B cell (primary cell): ENCODE results near the gene KBTBD13. TPM values are rescaled to one million over a fixed set of nuclear protein-coding genes. Genes with fewer than 3 reads are reported as not detected.

Source experiments
- ATAC-seq: fragments of 200-7000 bp; cut with Tn5 transposase; one replicate; pipeline ENCODE4 v1.10.0; 2021; ENCODE audit warnings: low read depth, mild to moderate bottlenecking, moderate number of reproducible peaks, moderate library complexity
- CTCF ChIA-PET: fragments of 350-600 bp; sonication (Branson Sonifier 250); formaldehyde crosslinking; loops from one replicate; lab custom pipeline; 2021; ENCODE audit warnings: antibody characterized with exemption, inconsistent platforms; lab: Charles Lee
- POLR2A ChIA-PET: fragments of 350-600 bp; sonication (Branson Sonifier 250); formaldehyde crosslinking; loops from one replicate; lab custom pipeline; 2021; ENCODE audit warnings: antibody characterized with exemption; lab: Charles Lee
- DNase-seq: peaks from one replicate; pipeline ENCODE4 v3.0.0; 2013
- H2AFZ ChIP-seq: 2 replicates; pipeline ENCODE4 v1.6.1; 2012; ENCODE audit warnings: mild to moderate bottlenecking, low read depth, low read length; ENCODE audit not compliant: insufficient read depth, poor library complexity, severe bottlenecking
- H3K27ac ChIP-seq, 2 donors: 1 replicate in 1 of 2; 2 replicates in 1 of 2; pipeline ENCODE4 v1.5.1; 2012 to 2013; ENCODE audit warnings: low read length in 2 of 2, mild to moderate bottlenecking in 2 of 2, moderate library complexity in 1 of 2
- H3K27me3 ChIP-seq, 4 experiments: fragments of 200-600 bp in 1 of 4; sonication (generic) in 1 of 4; replicated peaks in 1 of 4; 1 replicate in 2 of 4; 2 replicates in 2 of 4; pipeline versions ENCODE4 v1.6.1 to v1.7.0; 2013 to 2016; ENCODE audit warnings: low read length in 3 of 4, mild to moderate bottlenecking in 2 of 4, mixed read lengths in 1 of 4, moderate library complexity in 1 of 4; ENCODE audit not compliant: insufficient read depth in 4 of 4, control insufficient read depth in 3 of 4; ENCODE audit errors: control extremely low read depth in 1 of 4
- H3K36me3 ChIP-seq, 2 experiments: replicated peaks in 1 of 2; 1 replicate in 1 of 2; 2 replicates in 1 of 2; pipeline versions ENCODE4 v1.6.1 to v1.7.1; 2013; ENCODE audit warnings: low read length in 1 of 2; ENCODE audit not compliant: insufficient read depth in 2 of 2, control insufficient read depth in 1 of 2; ENCODE audit errors: control extremely low read depth in 1 of 2, extremely low read depth in 1 of 2
- H3K4me1 ChIP-seq, 2 donors: fragments of 200-600 bp in 1 of 2; sonication (generic) in 1 of 2; 1 replicate in 1 of 2; 2 replicates in 1 of 2; pipeline versions ENCODE4 v1.5.1 to v1.6.1; 2013 to 2017; ENCODE audit warnings: low read length in 2 of 2; ENCODE audit not compliant: control insufficient read depth in 2 of 2, insufficient read depth in 2 of 2
- H3K4me2 ChIP-seq: replicated peaks from 2 replicates; pipeline ENCODE3; 2012; ENCODE audit warnings: mild to moderate bottlenecking, low read depth, low read length; ENCODE audit not compliant: poor library complexity, severe bottlenecking
- H3K4me3 ChIP-seq, 5 experiments: fragments of 200-600 bp in 1 of 5; sonication (generic) in 1 of 5; 1 replicate in 3 of 5; 2 replicates in 2 of 5; pipeline versions ENCODE4 v1.5.1 to v1.7.0; 2011 to 2016; ENCODE audit warnings: low read length in 4 of 5, mild to moderate bottlenecking in 4 of 5, low read depth in 2 of 5, control low read depth in 1 of 5, moderate library complexity in 1 of 5; ENCODE audit not compliant: insufficient read depth in 1 of 5; ENCODE audit errors: control extremely low read depth in 1 of 5, extremely low read depth in 1 of 5
- H3K79me2 ChIP-seq: fragments of 200-600 bp; sonication (generic); one replicate; pipeline ENCODE4 v1.6.0; 2016; ENCODE audit warnings: low read length; ENCODE audit not compliant: control insufficient read depth, insufficient read depth
- H3K9ac ChIP-seq: fragments of 200-600 bp; sonication (generic); 2 replicates; pipeline ENCODE4 v1.6.1; 2017; ENCODE audit warnings: mild to moderate bottlenecking, low read length, moderate library complexity
- H3K9me3 ChIP-seq, 3 donors: one replicate each; pipeline versions ENCODE4 v1.6.1 to v1.7.1; 2013; ENCODE audit warnings: low read length in 2 of 3; ENCODE audit not compliant: control insufficient read depth in 2 of 3, insufficient read depth in 1 of 3; ENCODE audit errors: control extremely low read depth in 1 of 3
- H4K20me1 ChIP-seq: 2 replicates; pipeline ENCODE4 v1.6.0; 2012; ENCODE audit warnings: mild to moderate bottlenecking, low read length; ENCODE audit not compliant: insufficient read depth, control insufficient read depth, poor library complexity, severe bottlenecking
- H3K27ac Mint-ChIP-seq: one replicate; pipeline ENCODE4 v1.8.0; 2021; ENCODE audit warnings: mixed read lengths
- H3K27me3 Mint-ChIP-seq: one replicate; pipeline ENCODE4 v1.8.0; 2021; ENCODE audit warnings: mixed read lengths
- H3K4me1 Mint-ChIP-seq: one replicate; pipeline ENCODE4 v1.8.0; 2021; ENCODE audit warnings: mixed read lengths
- H3K4me3 Mint-ChIP-seq: one replicate; pipeline ENCODE4 v1.8.0; 2021; ENCODE audit warnings: mixed read lengths
- H3K9me3 Mint-ChIP-seq: one replicate; pipeline ENCODE4 v1.8.0; 2022; ENCODE audit warnings: mixed read lengths; ENCODE audit not compliant: insufficient read depth
- EZH2 ChIP-seq: IDR thresholded peaks from 2 replicates; pipeline ENCODE4 v1.6.1; 2012; ENCODE audit warnings: borderline replicate concordance, low read depth, mild to moderate bottlenecking, moderate library complexity, low read length; ENCODE audit not compliant: insufficient read depth, poor library complexity, severe bottlenecking
- WGBS: methylation state at CpG from one replicate; pipeline ENCODE4 v1.1.5; 2013; ENCODE audit warnings: missing lambda C conversion rate; ENCODE audit not compliant: insufficient coverage; 5-methylcytosine and 5-hydroxymethylcytosine counted together
- intact Hi-C: fragments of 100-400 bp; cut with micrococcal nuclease; formaldehyde crosslinking; loops from one replicate; pipeline ENCODE4 v1.10.0; 2022
- polyA plus RNA-seq: library from polyadenylated mRNA; depleted of rRNA; stranded (reverse); fragments of >200 nt; gene quantifications from 2 replicates; pipeline ENCODE4 v1.2.3, GENCODE V29; 2012
- total RNA-seq, 2 donors: library from RNA; stranded (reverse); fragments of 120-200 nt in 1 of 2; gene quantifications; 1 replicate in 1 of 2; 2 replicates in 1 of 2; pipeline versions ENCODE4 v1.2.3 to v1.2.4, GENCODE V29; 2013 to 2022
- TF ChIP-seq, protein P1 (sequence below): fragments of 200-600 bp; IDR thresholded peaks from one replicate; pipeline ENCODE4 v1.8.0; 2022; ENCODE audit warnings: antibody characterized with exemption, mild to moderate bottlenecking

KBTBD13 gene
- total and polyA plus RNA-seq, 2 donors (not counting 1 experiment from before 2014, with no cell fraction given) = not detected

DNA sequence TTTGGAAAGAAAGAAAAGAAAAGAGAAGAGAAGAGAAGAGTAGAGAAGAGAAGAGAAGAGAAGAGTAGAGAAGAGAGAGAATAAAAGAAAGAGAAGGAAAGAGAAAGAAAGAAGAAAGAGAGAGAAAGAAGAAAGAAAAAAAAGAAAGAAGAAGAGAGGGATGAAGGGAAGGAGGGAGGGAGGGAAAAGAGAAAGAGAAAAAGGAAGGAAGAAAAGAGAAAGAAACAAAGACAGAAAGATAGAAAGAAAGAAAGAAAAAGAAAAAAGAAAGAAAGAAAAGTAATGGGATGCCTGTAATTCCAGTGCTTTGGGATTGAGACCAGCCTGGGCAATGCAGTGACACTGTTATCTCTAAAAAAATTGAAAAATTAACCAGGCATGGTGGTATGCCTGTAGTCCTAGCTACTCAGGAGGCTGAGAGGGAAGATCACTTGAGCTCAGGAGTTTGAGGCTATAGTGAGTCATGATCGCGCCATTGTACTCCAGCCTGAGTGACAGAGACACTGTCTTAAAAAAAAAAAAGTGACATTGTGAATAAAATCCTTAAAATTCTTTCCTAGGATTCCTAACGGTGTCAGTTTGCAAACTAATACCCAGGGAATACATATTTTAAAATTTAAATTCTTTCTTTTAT is 10.4 kb upstream of the KBTBD13 start:
- no peak overlapping the region for H3K27ac ChIP-seq
- DNase-seq = no peak
- H3K4me1 ChIP-seq = peaks cover 3 to 4% of the 10 kb centered on the region in 2 donors
- H2AFZ ChIP-seq = no peak overlapping the region
- no peak overlapping the region for H3K4me3 ChIP-seq
- no peak overlapping the region for H3K4me2 ChIP-seq
- WGBS = no CpG with 5 or more reads among the region's 3 CpGs
- TF ChIP-seq, protein P1, sequence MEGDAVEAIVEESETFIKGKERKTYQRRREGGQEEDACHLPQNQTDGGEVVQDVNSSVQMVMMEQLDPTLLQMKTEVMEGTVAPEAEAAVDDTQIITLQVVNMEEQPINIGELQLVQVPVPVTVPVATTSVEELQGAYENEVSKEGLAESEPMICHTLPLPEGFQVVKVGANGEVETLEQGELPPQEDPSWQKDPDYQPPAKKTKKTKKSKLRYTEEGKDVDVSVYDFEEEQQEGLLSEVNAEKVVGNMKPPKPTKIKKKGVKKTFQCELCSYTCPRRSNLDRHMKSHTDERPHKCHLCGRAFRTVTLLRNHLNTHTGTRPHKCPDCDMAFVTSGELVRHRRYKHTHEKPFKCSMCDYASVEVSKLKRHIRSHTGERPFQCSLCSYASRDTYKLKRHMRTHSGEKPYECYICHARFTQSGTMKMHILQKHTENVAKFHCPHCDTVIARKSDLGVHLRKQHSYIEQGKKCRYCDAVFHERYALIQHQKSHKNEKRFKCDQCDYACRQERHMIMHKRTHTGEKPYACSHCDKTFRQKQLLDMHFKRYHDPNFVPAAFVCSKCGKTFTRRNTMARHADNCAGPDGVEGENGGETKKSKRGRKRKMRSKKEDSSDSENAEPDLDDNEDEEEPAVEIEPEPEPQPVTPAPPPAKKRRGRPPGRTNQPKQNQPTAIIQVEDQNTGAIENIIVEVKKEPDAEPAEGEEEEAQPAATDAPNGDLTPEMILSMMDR = peak; percentile 29
- TF ChIP-seq EZH2 = no peak
- H3K27ac Mint-ChIP-seq = no peak overlapping the region
- no peak for ATAC-seq
- H3K9me3 Mint-ChIP-seq = no peaks in the 10 kb centered on the region
- H3K9ac ChIP-seq = no peak overlapping the region
- ChIA-PET CTCF (interaction anchor here (1.7 kb wide), 1 partner anchor 12 kb away, joined by 4 read pairs; no protein-coding TSS in a partner anchor), POLR2A (no interaction called here)
- H3K4me1 Mint-ChIP-seq = peaks cover 7% of the 10 kb centered on the region
- H3K27me3 Mint-ChIP-seq = peaks cover 36% of the 10 kb centered on the region
- H3K9me3 ChIP-seq = no peaks in the 10 kb centered on the region
- no peak overlapping the region for H3K4me3 Mint-ChIP-seq
- H3K36me3 ChIP-seq = no peaks in the 10 kb centered on the region
- H3K79me2 ChIP-seq = no peaks in the 10 kb centered on the region
- H4K20me1 ChIP-seq = no peaks in the 10 kb centered on the region
- H3K27me3 ChIP-seq = peaks cover 0 to 26% (median 8%) of the 10 kb centered on the region in 4 experiments
- intact Hi-C loops = no loop called here

DNA sequence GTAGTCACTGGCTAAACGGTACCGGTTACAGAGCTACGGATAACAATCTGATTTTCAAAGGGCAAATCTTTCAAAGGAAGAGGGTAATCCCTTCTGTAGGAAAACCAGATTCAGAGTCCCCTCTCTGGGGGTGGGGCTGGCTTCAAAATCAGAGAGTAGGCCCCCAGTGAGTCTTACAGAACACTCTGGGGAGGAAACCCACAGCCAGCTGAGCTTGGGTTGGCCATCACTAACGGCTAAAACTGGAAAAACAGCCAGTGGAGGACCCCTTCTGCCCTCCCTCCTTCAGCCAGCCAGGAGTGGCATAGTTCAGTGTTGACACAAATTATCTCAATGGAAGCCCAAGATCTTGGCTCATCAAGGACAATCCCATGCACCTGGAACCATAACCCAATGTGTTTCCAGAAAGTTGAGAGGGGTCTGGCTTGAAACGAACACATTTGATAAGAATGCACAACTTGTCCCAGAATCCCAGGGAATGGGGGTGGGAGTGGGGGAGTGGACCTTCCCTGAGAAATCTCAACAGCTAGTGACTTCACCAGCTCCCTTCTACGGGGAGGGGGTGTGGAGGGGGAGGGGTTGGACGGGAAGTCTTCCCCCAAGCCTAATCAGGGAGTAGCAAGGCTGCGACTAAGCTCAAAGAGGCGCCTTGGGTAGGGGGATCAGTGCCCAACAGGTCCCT is 9.8 kb upstream of the KBTBD13 start:
- CTCF ChIA-PET = interaction anchor here (1.7 kb wide), 1 partner anchor 13 kb away, joined by 4 read pairs; no protein-coding TSS in a partner anchor
- H3K36me3 ChIP-seq = no peaks in the 10 kb centered on the region
- DNase-seq (no peak), ATAC-seq (no peak)
- no peaks in the 10 kb centered on the region for H3K9me3 ChIP-seq
- H3K4me1 ChIP-seq = peaks cover 3 to 4% of the 10 kb centered on the region in 2 donors
- POLR2A ChIA-PET = no interaction called here
- no peaks in the 10 kb centered on the region for H3K79me2 ChIP-seq
- Mint-ChIP-seq H3K4me3 (peak overlapping the region; percentile 42), H3K27ac (no peak overlapping the region), H3K9me3 (no peaks in the 10 kb centered on the region), H3K4me1 (peaks cover 7% of the 10 kb centered on the region), H3K27me3 (peaks cover 36% of the 10 kb centered on the region)
- peaks cover 0 to 26% (median 8%) of the 10 kb centered on the region in 4 experiments for H3K27me3 ChIP-seq
- no peak overlapping the region for H2AFZ ChIP-seq
- no peak overlapping the region for H3K27ac ChIP-seq
- 32% methylated on average over 2 of the region's 9 CpGs for WGBS
- no peak overlapping the region for H3K4me2 ChIP-seq
- H4K20me1 ChIP-seq = no peaks in the 10 kb centered on the region
- no peak overlapping the region for H3K9ac ChIP-seq
- intact Hi-C loops = no loop called here
- H3K4me3 ChIP-seq = no peak overlapping the region
- no peak for TF ChIP-seq EZH2
